PFSK-1 (cell line): ENCODE results near the gene PRDM16.

Source experiments
- FOXP2 ChIP-seq: optimal IDR thresholded peaks from 2 replicates; pipeline ENCODE3; 2011; ENCODE audit warnings: borderline replicate concordance, control low read depth, inconsistent platforms; ENCODE audit not compliant: insufficient read depth; ENCODE audit errors: extremely low read length, extremely low read depth
- TAF1 ChIP-seq: IDR thresholded peaks from 2 replicates; pipeline ENCODE4 v1.6.1; 2012; ENCODE audit warnings: low read length, control low read depth, borderline replicate concordance; ENCODE audit not compliant: insufficient read depth
- TF ChIP-seq, protein P1 (sequence below), 2 experiments: IDR thresholded peaks; 2 replicates each; pipeline versions ENCODE4 v1.6.1 to v1.8.0; 2011 to 2012; ENCODE audit warnings: low read depth in 2 of 2, low read length in 2 of 2, control low read depth in 1 of 2, inconsistent platforms in 1 of 2, mild to moderate bottlenecking in 1 of 2, moderate library complexity in 1 of 2; ENCODE audit not compliant: insufficient read depth in 1 of 2

DNA sequence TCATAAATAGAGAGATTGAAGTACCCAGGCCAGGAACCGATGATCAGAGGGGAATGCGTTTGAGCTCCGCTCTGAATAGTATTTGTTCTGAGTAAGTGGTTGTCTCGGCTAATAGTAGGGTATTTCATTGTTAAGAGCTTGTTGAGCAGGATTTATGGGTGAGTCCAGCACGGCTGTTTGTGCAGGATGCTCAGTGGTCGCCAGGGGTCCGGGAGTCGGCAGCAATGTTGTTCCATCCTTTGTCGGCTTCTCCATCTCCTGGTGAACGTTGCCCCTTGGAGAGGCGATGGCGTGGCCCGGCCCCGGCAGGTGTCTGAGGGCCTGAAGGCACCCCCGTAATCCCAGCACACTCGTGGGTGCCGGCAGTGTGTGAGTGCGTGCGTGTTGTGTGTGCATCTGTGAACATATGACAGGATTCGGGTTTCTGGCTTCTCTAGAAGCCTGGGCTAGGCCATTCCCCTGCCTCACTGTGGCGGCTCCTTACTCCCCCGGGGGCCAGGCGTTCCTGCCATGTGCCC lies 224.6 kb downstream of the PRDM16 start:
- no peak for TF ChIP-seq TAF1
- no peak for TF ChIP-seq FOXP2
- TF ChIP-seq, protein P1, sequence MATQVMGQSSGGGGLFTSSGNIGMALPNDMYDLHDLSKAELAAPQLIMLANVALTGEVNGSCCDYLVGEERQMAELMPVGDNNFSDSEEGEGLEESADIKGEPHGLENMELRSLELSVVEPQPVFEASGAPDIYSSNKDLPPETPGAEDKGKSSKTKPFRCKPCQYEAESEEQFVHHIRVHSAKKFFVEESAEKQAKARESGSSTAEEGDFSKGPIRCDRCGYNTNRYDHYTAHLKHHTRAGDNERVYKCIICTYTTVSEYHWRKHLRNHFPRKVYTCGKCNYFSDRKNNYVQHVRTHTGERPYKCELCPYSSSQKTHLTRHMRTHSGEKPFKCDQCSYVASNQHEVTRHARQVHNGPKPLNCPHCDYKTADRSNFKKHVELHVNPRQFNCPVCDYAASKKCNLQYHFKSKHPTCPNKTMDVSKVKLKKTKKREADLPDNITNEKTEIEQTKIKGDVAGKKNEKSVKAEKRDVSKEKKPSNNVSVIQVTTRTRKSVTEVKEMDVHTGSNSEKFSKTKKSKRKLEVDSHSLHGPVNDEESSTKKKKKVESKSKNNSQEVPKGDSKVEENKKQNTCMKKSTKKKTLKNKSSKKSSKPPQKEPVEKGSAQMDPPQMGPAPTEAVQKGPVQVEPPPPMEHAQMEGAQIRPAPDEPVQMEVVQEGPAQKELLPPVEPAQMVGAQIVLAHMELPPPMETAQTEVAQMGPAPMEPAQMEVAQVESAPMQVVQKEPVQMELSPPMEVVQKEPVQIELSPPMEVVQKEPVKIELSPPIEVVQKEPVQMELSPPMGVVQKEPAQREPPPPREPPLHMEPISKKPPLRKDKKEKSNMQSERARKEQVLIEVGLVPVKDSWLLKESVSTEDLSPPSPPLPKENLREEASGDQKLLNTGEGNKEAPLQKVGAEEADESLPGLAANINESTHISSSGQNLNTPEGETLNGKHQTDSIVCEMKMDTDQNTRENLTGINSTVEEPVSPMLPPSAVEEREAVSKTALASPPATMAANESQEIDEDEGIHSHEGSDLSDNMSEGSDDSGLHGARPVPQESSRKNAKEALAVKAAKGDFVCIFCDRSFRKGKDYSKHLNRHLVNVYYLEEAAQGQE (IDR thresholded peaks at IDR 0.05; ENCODE audit: insufficient read depth in 1 of 2, low read depth in 2 of 2, low read length in 2 of 2): no peak
